ENCODE measurements around the gene TTYH3. TPM values are rescaled to one million over a fixed set of nuclear protein-coding genes. Genes with fewer than 3 reads are reported as not detected.

Gene TTYH3
- total RNA-seq, 1 donor, result 22.4 TPM

DNA sequence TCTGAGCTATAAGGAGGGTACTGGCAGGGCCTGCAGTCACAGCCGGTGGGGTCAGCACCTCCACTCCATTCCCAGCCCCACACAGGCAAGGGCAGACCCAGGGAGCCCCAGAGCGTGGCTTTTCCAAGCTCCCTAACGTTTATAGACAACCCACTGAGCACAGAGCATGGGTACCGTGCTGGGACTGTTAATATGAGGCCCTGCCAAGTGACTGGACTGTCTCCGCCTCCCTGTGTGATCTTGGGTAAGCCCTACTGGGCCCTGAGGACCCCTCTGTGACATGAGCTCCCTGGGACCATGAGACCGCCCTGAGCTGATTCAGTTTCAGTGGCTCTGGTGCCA is 12.4 kb downstream of the TTYH3 start:
- Histone ChIP-seq H3K4me1 (ENCODE audit: insufficient read depth, low read length) (peaks cover 65% of the 10 kb centered on the region), H3K9me3 (ENCODE audit: low read depth, low read length) (no peaks in the 10 kb centered on the region), H3K4me3 (ENCODE audit: low read length) (no peak overlapping the region), H3K27me3 (ENCODE audit: insufficient read depth, low read length) (no peaks in the 10 kb centered on the region)

DNA sequence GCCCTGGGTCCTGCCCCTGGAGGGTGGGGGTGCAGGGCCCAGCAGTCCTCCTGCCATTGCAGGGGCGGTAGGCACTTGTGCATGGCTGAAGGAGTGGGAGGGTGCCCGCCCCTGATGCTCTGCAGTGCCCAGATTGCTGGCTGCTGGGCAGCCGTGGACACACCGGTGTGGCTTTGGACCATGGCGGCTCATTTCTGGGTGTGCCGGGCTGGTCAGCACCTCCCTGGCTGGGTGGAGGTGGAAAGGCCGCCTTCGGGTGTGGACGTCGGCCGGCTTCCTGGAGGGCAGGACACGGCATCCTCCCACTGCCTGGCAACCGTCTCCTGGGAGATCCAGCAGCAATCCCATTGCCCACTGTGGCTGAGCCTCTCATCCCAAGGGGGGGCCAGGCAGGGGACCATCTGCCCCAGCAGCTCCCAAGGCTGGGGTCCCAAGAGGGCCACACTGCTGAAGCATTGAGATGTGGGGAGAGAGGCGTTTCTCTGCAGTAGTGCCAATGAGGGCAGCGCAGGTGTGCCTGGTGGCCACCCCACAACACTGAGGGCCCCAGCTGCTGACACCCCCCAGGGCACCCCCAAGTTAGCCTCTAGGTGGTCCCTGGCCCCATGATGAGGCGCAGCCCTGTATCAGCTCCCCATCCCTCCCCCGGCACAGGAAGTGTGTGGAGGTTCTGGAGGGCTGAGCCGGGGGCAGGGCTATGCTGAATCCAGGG is 12.9 kb downstream of the TTYH3 start:
- peaks cover 60% of the 10 kb centered on the region for H3K4me1 ChIP-seq (ENCODE audit: insufficient read depth, low read length)

DNA sequence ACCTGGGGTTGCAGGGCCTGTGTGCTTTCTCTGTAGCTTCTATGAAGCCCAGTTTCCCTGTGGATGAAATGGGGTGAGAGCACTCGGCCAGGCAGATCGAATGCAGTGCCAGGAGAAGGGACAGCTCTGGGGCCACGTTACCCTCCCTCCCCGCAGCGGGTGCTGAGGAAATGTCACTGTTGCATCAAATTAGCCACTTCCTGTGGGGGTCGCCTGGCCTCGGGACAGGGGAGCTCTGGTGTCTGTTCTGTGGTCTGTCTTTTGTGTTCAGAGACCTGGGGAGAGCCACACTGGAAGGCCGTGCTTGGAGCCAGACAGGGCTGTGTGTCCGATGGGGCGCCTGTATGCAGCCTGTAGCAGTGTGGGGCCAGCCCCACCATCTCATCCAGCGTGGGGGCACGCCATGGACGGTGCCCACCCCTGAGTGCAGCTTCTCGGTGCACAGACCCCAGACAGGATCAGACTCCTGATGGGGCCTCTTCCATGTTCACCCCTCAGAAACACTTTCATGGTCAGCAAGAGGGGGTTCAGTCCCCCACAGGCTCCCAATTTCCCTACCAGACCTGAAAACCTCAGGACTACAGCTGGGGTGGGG is 13.6 kb downstream of the TTYH3 start:
- peaks cover 58% of the 10 kb centered on the region for H3K4me1 ChIP-seq (ENCODE audit: insufficient read depth, low read length)
- H3K4me3 ChIP-seq (ENCODE audit: low read length), result no peak overlapping the region
- H3K27me3 ChIP-seq (ENCODE audit: insufficient read depth, low read length), result no peaks in the 10 kb centered on the region
- no peaks in the 10 kb centered on the region for H3K9me3 ChIP-seq (ENCODE audit: low read depth, low read length)

More for the DNA sequence above, 12.9 kb downstream of the TTYH3 start:
- no peaks in the 10 kb centered on the region for H3K27me3 ChIP-seq (ENCODE audit: insufficient read depth, low read length)
- no peak overlapping the region for H3K4me3 ChIP-seq (ENCODE audit: low read length)
- H3K9me3 ChIP-seq (ENCODE audit: low read depth, low read length), result no peaks in the 10 kb centered on the region

- no peaks in the 10 kb centered on the region for H3K9me3 ChIP-seq (ENCODE audit: low read depth, low read length)
- peaks cover 49% of the 10 kb centered on the region for H3K4me1 ChIP-seq (ENCODE audit: insufficient read depth, low read length)
- H3K4me3 ChIP-seq (ENCODE audit: low read length), result no peak overlapping the region
- no peaks in the 10 kb centered on the region for H3K27me3 ChIP-seq (ENCODE audit: insufficient read depth, low read length)
These were observed 14.5 kb downstream of the TTYH3 start for GRCh38 chr7:2646336-2646679.

DNA sequence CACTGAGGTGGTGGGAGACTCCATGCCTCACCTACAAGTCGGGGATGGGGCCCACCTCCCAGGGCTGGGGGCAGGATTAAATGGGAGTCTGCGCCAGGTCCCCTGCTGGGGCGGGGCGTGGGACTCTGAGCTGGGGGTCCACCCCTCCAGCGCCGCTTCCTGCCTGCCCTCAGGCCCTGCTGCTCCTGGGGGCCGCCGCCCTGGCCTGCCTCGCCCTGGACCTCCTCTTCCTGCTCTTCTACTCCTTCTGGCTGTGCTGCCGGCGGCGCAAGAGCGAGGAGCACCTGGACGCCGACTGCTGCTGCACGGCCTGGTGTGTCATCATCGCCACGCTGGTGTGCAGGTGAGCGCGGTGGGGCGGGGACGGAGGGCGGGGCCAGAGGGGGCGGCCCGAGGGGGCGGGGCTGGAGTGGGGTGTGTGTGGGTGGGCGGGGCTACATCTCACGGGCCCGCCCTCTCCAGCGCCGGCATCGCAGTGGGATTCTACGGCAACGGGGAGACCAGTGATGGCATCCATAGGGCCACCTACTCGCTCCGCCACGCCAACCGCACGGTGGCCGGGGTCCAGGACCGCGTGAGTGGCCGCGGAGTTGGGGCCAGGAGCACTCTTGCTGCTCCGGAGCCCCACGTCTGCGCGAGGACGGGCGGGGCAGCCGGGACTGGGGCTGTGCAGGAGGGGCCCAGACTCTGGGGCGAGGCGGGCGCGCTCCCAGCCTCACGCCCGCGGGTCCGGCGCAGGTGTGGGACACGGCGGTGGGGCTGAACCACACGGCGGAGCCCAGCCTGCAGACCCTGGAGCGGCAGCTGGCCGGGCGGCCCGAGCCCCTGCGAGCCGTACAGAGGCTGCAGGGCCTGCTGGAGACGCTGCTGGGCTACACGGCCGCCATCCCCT is 15.1 kb downstream of the TTYH3 start:
- H3K4me1 ChIP-seq (ENCODE audit: insufficient read depth, low read length), result peaks cover 42% of the 10 kb centered on the region
- no peaks in the 10 kb centered on the region for H3K9me3 ChIP-seq (ENCODE audit: low read depth, low read length)
- no peak overlapping the region for H3K4me3 ChIP-seq (ENCODE audit: low read length)
- H3K27me3 ChIP-seq (ENCODE audit: insufficient read depth, low read length), result no peaks in the 10 kb centered on the region

GRCh38 chr7:2647594-2648172 is 15.9 kb downstream of the TTYH3 start:
- Histone ChIP-seq H3K4me1 (ENCODE audit: insufficient read depth, low read length) (peaks cover 40% of the 10 kb centered on the region), H3K9me3 (ENCODE audit: low read depth, low read length) (no peaks in the 10 kb centered on the region), H3K4me3 (ENCODE audit: low read length) (no peak overlapping the region), H3K27me3 (ENCODE audit: insufficient read depth, low read length) (no peaks in the 10 kb centered on the region)

DNA sequence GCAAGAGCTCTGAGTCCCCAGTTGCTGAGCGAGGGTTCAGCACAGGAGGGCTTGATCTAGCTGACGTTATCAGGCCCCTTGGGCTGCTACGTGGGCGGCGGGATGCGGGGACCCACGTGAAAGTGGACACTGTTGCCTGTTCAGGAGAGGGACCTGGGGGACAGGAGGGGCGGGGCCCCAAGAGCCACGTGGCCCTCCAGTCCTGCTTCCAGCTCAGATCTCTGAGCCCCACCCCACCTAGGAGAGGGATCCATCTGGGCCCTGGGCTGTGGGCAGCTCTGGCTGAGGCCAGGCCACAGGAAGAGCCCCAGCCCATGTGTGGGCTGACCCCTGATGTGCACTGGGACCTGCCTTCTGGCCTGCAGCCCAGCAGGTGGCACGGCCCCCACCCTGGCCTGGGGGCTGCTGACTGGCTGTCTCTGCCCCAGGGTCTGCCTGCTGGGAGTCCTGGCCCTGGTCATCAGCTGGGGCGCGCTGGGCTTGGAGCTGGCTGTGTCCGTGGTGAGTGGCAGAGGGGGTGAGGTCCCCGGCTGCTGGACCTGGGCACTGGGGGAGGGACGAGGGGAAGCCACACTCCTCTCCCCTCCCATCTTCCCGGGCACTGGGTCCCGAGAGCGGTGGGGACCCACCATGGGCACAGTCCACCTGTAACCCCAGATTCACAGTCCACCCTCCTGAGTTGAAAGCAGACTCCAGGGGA is 17.5 kb downstream of the TTYH3 start:
- Histone ChIP-seq H3K4me1 (ENCODE audit: insufficient read depth, low read length) (peaks cover 31% of the 10 kb centered on the region), H3K9me3 (ENCODE audit: low read depth, low read length) (no peaks in the 10 kb centered on the region), H3K4me3 (ENCODE audit: low read length) (no peak overlapping the region)

DNA sequence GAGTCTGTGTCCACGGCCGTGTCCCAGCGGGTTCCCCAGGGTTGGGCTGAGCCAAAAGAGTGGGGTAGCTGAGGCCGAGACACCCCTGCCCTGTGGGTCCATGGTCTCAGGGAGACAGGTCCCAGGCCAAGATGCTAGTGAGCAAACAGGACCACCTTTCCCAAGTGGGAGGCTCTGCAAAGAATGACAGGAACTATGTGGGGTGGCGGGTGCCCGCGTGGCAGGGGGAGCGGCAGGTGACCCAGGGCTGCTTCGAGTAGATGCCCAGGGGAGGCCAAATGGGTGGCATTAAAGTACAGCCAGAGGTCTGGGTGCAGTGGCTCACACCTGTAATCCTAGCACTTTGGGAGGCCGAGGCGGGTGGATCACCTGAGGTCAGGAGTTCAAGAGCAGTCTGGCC is 18.2 kb downstream of the TTYH3 start:
- H3K4me3 ChIP-seq (ENCODE audit: low read length), result no peak overlapping the region

More for the DNA sequence above, 17.5 kb downstream of the TTYH3 start:
- H3K27me3 ChIP-seq (ENCODE audit: insufficient read depth, low read length), result no peaks in the 10 kb centered on the region

DNA sequence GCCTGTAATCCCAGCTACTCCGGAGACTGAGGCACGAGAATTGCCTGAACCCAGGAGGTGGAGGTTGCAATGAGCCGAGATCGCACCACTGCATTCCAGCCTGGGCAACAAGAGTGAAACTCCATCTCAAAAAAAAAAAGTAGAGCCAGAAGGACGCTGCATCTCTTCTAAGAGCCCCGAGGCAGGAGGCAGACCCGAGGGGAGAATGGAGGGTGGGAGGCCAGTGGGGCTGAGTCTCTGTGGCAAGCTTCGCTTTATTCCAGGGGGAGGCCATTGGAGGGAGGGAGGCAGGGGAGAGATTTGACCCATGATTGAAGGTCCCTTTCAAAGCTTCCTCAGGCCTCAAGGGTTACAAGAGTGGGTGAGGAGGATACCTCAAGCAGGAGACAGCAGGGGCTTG is 18.7 kb downstream of the TTYH3 start:
- no peaks in the 10 kb centered on the region for H3K27me3 ChIP-seq (ENCODE audit: insufficient read depth, low read length)
- no peak overlapping the region for H3K4me3 ChIP-seq (ENCODE audit: low read length)

More for the DNA sequence above, 18.2 kb downstream of the TTYH3 start:
- no peaks in the 10 kb centered on the region for H3K27me3 ChIP-seq (ENCODE audit: insufficient read depth, low read length)
- H3K9me3 ChIP-seq (ENCODE audit: low read depth, low read length), result no peaks in the 10 kb centered on the region
- peaks cover 24% of the 10 kb centered on the region for H3K4me1 ChIP-seq (ENCODE audit: insufficient read depth, low read length)

DNA sequence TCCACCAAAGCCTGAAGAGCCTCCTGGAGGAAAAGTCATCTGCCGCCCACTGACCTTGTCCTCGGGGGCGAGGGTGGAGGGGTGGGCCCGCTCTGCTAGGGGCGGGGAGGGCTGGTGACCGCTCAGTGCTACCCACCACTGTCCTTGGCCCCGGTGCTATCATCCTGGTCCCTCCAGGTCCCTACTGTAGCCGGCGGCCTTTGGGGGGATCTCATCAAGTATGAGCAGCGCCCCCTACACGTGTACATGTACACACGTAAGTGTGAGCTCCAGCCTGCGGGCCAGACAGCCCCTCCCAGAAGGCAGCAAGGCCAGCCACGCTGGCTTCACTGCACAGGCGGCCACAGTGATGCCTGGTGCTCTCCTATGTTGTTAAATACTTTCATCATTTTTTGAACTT is 19.6 kb downstream of the TTYH3 start:
- Histone ChIP-seq H3K4me3 (ENCODE audit: low read length) (no peak overlapping the region), H3K9me3 (ENCODE audit: low read depth, low read length) (no peaks in the 10 kb centered on the region), H3K27me3 (ENCODE audit: insufficient read depth, low read length) (no peaks in the 10 kb centered on the region), H3K4me1 (ENCODE audit: insufficient read depth, low read length) (peaks cover 15% of the 10 kb centered on the region)

More for the DNA sequence above, 18.7 kb downstream of the TTYH3 start:
- Histone ChIP-seq H3K4me1 (ENCODE audit: insufficient read depth, low read length) (peaks cover 20% of the 10 kb centered on the region), H3K9me3 (ENCODE audit: low read depth, low read length) (no peaks in the 10 kb centered on the region)

- Histone ChIP-seq H3K27me3 (ENCODE audit: insufficient read depth, low read length) (no peaks in the 10 kb centered on the region), H3K4me3 (ENCODE audit: low read length) (no peak overlapping the region), H3K4me1 (ENCODE audit: insufficient read depth, low read length) (peaks cover 15% of the 10 kb centered on the region), H3K9me3 (ENCODE audit: low read depth, low read length) (no peaks in the 10 kb centered on the region)
These were observed 20.3 kb downstream of the TTYH3 start for GRCh38 chr7:2651847-2652735.

DNA sequence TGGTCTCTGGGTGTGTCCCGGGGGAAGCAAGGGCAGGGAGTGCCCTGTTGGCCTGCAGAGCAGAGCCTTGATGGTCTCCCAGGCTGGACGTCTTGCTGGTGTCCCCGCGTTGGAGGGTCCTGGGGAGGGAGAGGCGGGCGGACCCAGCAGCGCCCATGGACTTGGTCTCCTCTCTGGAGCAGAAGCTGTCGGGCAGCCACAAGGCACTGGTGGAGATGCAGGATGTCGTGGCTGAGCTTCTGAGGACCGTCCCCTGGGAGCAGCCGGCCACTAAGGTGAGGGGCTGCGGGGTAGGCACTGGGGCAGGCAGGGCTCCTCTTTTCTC is 20.9 kb downstream of the TTYH3 start:
- Histone ChIP-seq H3K4me1 (ENCODE audit: insufficient read depth, low read length) (peaks cover 9% of the 10 kb centered on the region), H3K27me3 (ENCODE audit: insufficient read depth, low read length) (no peaks in the 10 kb centered on the region), H3K4me3 (ENCODE audit: low read length) (no peak overlapping the region), H3K9me3 (ENCODE audit: low read depth, low read length) (no peaks in the 10 kb centered on the region)

DNA sequence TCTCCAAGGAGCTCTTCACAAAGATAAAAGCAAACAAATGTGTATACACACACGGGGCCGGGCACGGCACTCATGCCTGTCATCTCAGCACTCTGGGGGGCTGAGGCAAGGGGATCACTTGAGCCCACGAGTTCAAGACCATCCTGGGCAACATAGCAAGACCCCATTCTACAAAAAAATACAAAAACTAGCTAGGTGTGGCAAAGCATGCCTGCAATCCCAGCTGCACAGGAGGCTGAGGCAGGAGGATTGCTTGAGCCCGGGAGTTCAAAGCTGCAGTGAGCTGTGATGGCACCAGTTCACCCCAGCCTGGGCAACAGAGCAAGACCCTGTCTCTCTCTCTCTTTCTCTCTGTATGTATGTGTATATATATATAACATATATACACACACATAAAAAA is 22.3 kb downstream of the TTYH3 start:
- no peaks in the 10 kb centered on the region for H3K4me1 ChIP-seq (ENCODE audit: insufficient read depth, low read length)
- no peaks in the 10 kb centered on the region for H3K27me3 ChIP-seq (ENCODE audit: insufficient read depth, low read length)
- no peak overlapping the region for H3K4me3 ChIP-seq (ENCODE audit: low read length)
- H3K9me3 ChIP-seq (ENCODE audit: low read depth, low read length), result no peaks in the 10 kb centered on the region

All from mononuclear cell (primary cell).